GM15510 (cell line): ENCODE data around the gene RRP9.

Experiments used
- POLR2A ChIP-seq: IDR thresholded peaks from 3 replicates; pipeline ENCODE4 v1.6.1; 2011; ENCODE audit warnings: borderline replicate concordance; ENCODE audit not compliant: insufficient read length; ENCODE audit errors: extremely low read depth

Gene RRP9

DNA sequence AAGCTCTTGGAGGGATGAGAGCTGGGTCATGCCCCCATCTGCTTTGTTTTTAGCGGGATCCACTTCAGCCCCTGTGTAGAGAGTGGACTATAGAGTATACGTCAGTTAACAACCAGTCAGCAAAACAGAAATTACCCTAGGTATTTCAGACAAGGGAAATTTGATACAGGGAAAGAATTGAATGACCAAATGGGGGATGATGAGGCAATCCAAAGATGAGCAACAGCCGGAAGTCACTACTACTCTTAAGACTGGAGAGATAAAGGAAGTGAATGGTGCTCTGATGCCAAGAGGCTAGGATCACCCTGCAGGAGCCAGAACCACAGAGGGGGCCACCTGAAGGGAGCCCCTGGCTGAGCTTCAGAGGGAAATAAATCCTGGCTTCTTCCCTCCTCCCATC is 11.7 kb upstream of the RRP9 start:
- no peak for TF ChIP-seq POLR2A

- no peak for TF ChIP-seq POLR2A
Observed at GRCh38 chr3:51950899-51951298, 9.2 kb upstream of the RRP9 start.

DNA sequence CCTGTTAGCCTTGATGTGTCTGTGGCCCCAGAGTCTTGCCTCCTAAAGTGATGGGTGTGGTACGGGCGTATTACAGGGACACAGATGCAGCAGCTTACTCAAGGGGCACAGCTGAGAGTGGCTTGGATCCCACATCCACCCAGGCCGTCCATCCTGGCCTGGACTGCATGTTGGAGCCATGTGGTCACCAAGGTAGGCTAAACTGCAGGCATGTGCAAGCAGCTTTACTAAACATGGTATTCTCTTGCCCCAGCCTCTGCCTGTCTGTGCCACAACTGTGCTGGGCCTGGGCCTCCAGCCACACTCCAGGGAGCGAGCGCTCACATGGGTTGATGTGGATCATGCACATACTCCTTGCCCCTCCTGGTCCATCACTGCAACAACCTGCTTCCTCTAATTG is 7.4 kb upstream of the RRP9 start:
- TF ChIP-seq POLR2A = no peak

GRCh38 chr3:51948016-51948580 is 6.4 kb upstream of the RRP9 start:
- TF ChIP-seq POLR2A = no peak

DNA sequence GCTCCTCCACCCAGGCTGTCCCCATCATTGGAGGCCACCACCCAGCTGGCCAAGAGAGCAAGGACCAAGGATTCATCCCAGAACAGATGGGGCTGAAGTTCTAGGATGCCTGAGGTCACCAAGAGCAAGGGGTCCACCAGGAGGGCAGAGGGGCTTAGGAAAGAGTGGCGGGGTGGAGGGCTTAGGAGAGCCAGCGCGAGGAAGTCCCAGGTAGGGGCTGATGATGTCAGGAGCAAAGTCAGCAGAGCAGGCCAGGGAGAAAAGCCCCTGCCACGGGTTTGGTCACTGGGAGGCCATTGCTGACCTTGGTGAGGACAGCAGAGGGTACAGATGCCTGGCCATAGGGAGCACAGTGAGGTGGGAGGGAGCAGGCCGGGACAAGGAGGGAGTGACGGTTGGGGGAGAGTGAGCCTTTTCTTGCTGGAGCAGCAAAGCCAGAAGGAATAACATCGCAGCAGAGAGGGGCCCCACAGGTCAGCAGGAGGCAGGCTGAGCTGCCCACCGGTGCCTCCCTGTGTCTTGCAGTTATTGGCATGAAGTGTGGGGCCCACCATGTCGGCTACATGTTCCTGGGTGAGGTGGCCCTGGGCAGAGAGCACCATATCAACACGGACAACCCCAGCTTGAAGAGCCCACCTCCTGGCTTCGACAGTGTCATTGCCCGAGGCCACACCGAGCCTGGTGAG is 5.7 kb upstream of the RRP9 start:
- no peak for TF ChIP-seq POLR2A

DNA sequence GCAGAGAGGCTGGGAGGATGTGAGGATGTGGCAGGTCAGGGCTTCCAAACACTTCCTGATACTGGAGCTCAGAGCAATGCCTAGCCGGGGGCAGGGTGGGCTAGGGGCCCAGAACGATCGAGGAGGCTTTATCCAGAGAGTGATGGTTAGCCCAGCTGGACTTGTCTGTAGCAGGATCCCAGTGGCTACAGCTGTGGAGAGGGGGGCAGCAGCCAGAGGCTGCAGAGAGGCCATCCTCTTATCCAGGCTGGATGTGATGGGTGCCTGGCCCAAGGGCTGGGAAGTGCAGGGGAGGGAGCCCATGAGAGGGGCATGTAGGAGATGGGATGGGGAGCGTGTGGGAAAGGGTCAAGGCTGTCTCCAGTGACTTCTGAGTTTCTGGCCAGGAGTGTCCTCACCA is 5.1 kb upstream of the RRP9 start:
- no peak for TF ChIP-seq POLR2A

GRCh38 chr3:51945926-51946705 is 4.4 kb upstream of the RRP9 start:
- no peak for TF ChIP-seq POLR2A

- TF ChIP-seq POLR2A = no peak
Observed at GRCh38 chr3:51945031-51945840, 3.5 kb upstream of the RRP9 start.

GRCh38 chr3:51944451-51945021 is 2.8 kb upstream of the RRP9 start:
- TF ChIP-seq POLR2A = no peak

- TF ChIP-seq POLR2A = no peak
Observed at GRCh38 chr3:51943451-51944391, 2.0 kb upstream of the RRP9 start.

DNA sequence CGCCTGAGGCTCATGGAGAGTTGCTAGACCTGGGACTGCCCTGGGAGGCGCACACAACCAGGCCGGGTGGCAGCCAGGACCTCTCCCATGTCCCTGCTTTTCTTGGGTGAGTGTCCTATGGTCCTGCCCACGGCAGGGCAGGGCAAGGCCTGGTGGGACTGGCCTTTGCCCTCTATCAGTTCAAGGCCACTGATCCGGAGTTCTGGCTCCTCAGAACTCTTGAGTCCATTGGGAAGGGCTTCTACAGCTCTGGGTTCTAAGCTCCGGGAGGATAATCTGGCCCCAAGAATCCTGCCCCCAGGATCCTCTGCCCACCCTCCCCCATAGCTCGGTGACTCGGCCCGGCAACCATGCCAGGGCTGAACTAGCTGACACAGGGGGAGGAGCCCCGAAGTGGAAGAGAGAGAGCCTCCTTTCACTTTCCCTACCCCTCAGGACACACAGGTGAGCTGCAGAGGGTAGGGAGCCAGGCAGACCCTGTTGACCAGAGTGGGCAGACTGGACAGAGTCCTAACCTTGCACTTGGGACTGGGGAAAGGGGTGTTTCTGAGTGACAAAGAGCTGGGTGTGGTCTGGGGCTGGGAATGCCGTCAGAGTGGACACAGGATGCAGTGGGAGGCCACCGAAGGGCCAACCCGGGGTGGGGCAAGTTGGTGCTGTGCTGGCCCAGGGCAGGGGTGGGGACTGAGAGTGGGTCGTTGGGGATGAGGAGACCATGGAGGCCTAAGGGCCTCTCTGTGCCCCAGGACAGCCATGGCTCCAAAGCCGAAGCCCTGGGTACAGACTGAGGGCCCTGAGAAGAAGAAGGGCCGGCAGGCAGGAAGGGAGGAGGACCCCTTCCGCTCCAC is 1.1 kb upstream of the RRP9 start:
- TF ChIP-seq POLR2A = peak; percentile 41

DNA sequence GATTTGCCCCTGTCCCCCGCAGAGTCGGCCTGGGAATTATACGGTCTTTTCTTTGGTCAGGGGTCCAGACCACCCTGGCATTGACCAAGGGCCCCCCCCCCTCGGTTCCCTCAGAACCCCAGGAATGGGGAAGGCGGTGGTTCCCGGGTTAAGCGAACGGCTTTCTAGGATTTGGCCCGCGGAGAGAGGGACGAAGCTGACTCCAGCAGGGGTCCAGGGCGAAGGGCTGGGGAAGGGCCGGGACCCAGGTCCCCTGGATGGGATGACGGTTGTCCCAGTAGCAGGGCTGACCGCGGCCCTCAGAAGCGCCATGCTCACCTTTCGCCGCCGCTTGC is 274 bp downstream of the RRP9 start:
- no peak for TF ChIP-seq POLR2A
